ENCODE results near the gene ADAMTS12. TPM values are rescaled to one million over a fixed set of nuclear protein-coding genes. Genes with fewer than 3 reads are reported as not detected.
"Not testable (repeated sequence)": the region's sequence is repeated elsewhere in the genome, so short reads cannot be mapped to it uniquely, and the experiment has no call there.

The ADAMTS12 gene
- total RNA-seq, 1 donor from 2014 or later = 32.1 TPM

DNA sequence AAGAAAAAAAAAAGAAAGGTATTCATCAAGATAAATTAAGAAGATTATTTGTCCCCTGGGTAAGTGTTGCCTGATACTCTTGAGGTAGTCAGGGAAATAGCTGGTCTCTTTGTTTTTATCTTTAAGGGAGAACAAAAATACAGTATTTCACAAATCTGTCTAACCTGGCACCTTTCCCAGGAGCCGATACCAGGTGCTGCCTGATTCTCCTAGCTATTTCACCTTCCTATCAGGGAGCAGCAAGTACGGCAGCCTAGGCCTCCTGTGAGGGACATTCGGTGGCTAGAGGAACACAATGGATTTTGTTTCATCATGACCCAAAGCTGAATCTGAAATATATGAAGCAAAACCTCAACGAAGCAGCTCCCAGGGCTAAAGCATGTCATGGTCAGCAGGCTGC, 365.0 kb downstream of the ADAMTS12 start:
- no peak overlapping the region for H3K27ac Mint-ChIP-seq
- peaks cover 9% of the 10 kb centered on the region for H3K9me3 Mint-ChIP-seq
- DNase-seq (ENCODE audit: extremely low spot score, unreplicated experiment) = peak; percentile 32
- TF ChIP-seq, protein P1, sequence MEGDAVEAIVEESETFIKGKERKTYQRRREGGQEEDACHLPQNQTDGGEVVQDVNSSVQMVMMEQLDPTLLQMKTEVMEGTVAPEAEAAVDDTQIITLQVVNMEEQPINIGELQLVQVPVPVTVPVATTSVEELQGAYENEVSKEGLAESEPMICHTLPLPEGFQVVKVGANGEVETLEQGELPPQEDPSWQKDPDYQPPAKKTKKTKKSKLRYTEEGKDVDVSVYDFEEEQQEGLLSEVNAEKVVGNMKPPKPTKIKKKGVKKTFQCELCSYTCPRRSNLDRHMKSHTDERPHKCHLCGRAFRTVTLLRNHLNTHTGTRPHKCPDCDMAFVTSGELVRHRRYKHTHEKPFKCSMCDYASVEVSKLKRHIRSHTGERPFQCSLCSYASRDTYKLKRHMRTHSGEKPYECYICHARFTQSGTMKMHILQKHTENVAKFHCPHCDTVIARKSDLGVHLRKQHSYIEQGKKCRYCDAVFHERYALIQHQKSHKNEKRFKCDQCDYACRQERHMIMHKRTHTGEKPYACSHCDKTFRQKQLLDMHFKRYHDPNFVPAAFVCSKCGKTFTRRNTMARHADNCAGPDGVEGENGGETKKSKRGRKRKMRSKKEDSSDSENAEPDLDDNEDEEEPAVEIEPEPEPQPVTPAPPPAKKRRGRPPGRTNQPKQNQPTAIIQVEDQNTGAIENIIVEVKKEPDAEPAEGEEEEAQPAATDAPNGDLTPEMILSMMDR (conservative IDR thresholded peaks at IDR 0.05) = no peak
- H3K27me3 Mint-ChIP-seq = no peaks in the 10 kb centered on the region
- H3K4me3 Mint-ChIP-seq = no peak overlapping the region
- H3K4me1 Mint-ChIP-seq (ENCODE audit: unreplicated experiment) = peaks cover 22% of the 10 kb centered on the region
- H3K36me3 Mint-ChIP-seq = peaks cover 22% of the 10 kb centered on the region

DNA sequence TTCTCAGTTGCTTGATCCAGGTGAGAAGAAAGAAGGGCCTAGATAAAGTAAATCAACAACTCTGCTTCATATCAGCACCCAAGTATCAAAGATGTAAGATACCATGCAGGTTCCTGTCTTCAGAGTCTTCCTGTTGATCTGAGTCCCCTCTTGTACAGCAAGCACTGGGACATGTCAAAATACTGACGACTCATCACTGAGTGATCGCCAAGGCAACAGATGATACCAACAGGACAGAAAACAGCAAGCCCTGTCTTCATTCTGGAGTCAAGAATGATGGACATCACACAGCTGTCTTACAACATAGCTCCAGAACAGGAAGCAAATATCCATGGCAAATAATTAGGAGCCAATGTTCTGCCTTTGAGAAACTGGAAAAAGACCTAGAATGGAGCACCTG, 367.3 kb downstream of the ADAMTS12 start:
- H3K9me3 Mint-ChIP-seq = peaks cover 14% of the 10 kb centered on the region
- H3K4me1 Mint-ChIP-seq (ENCODE audit: unreplicated experiment) = peaks cover 22% of the 10 kb centered on the region
- H3K36me3 Mint-ChIP-seq = peaks cover 12% of the 10 kb centered on the region
- no peak for DNase-seq (ENCODE audit: extremely low spot score, unreplicated experiment)
- H3K27ac Mint-ChIP-seq = no peak overlapping the region
- no peaks in the 10 kb centered on the region for H3K27me3 Mint-ChIP-seq
- TF ChIP-seq, protein P1 (conservative IDR thresholded peaks at IDR 0.05) = no peak
- no peak overlapping the region for H3K4me3 Mint-ChIP-seq

- no peak for DNase-seq (ENCODE audit: extremely low spot score, unreplicated experiment)
- no peaks in the 10 kb centered on the region for H3K27me3 Mint-ChIP-seq
- H3K4me3 Mint-ChIP-seq = no peak overlapping the region
- H3K9me3 Mint-ChIP-seq = peaks cover 18% of the 10 kb centered on the region
- peaks cover 22% of the 10 kb centered on the region for H3K4me1 Mint-ChIP-seq (ENCODE audit: unreplicated experiment)
- H3K27ac Mint-ChIP-seq = no peak overlapping the region
- TF ChIP-seq, protein P1 (conservative IDR thresholded peaks at IDR 0.05) = no peak
- peaks cover 9% of the 10 kb centered on the region for H3K36me3 Mint-ChIP-seq
These were observed 368.5 kb downstream of the ADAMTS12 start for GRCh38 chr5:33523208-33523771.

DNA sequence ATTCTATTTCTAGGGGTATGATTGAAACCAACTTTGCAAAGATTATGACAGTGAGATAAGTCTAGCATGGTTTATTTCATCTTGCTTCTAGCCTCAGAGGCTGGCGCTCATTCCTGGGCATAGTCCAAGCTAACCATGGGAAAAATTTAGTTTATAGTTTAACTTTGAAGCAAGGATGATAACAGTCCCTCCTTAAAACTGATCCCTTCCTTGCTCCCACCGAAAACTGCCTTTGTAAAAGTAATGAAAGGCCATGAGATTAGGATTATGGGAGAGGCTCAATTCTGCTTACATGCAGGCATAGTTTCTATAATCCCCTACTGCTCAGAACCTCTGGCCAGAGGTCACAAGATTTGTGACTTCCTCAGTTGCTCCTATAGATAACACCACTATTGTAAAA, 375.4 kb downstream of the ADAMTS12 start:
- no peaks in the 10 kb centered on the region for H3K27me3 Mint-ChIP-seq
- TF ChIP-seq, protein P1 (conservative IDR thresholded peaks at IDR 0.05) = no peak

DNA sequence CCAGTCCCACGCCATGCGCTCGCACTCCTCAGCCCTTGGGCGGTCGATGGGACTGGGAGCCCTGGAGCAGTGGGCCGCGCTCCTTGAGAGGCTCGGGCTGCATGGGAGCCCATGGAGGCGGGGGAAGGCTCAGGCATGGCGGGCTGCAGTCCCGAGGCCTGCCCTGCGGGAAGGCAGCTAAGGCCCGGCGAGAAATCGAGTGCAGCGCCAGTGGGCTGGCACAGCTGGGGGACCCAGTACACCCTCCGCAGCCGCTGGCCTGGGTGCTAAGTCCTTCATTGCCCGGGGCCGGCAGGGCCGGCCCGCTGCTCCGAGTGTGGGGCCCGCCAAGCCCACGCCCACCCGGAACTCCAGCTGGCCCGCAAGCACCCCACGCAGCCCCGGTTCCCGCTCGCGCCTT, 376.4 kb downstream of the ADAMTS12 start:
- not testable (repeated sequence) for H3K4me1 Mint-ChIP-seq (ENCODE audit: unreplicated experiment); DNase-seq (ENCODE audit: extremely low spot score, unreplicated experiment); H3K27me3 Mint-ChIP-seq; H3K36me3 Mint-ChIP-seq; H3K27ac Mint-ChIP-seq; H3K4me3 Mint-ChIP-seq
- H3K9me3 Mint-ChIP-seq = peaks cover 11% of the 10 kb centered on the region

More for the DNA sequence above, 375.4 kb downstream of the ADAMTS12 start:
- DNase-seq (ENCODE audit: extremely low spot score, unreplicated experiment) = no peak
- H3K27ac Mint-ChIP-seq = no peak overlapping the region
- H3K36me3 Mint-ChIP-seq = no peaks in the 10 kb centered on the region
- no peaks in the 10 kb centered on the region for H3K4me1 Mint-ChIP-seq (ENCODE audit: unreplicated experiment)
- H3K9me3 Mint-ChIP-seq = peaks cover 11% of the 10 kb centered on the region
- H3K4me3 Mint-ChIP-seq = no peak overlapping the region

DNA sequence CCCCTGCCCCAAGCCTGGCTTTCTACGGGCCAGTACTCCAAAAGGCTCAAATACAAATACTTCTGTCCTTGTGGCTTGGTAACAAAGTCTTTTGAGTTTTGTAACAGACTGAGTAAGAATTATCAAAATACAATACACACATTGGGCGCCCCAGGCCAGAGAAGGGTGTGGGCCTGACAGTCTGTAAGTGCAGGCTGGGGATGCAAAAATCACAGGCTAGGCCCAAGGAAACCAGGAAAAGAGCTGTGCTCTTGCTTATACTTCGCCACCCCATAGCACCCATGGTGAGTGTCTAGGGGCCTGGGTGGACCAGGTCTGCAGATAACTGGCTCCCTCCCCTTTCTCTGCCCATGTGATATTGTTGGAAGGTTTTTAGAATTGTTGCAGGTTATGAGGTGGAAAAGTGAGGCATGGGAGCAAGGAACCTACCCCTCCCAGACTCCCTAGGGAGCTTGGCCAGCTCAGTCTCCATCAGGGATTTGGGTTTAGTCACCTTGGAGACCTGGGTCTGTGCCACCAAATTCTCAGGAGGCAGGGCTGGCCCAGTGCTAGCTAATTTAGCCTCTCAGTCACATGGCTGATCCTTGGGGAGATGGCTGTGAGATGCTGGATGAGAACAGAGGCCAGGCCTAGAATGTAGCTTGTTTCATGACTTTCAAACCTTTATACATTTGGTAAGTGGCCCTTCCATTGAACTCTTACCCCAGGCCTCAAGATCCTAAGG, 378.2 kb downstream of the ADAMTS12 start:
- H3K36me3 Mint-ChIP-seq = no peaks in the 10 kb centered on the region
- H3K9me3 Mint-ChIP-seq = peaks cover 4% of the 10 kb centered on the region
- no peak overlapping the region for H3K4me3 Mint-ChIP-seq
- no peaks in the 10 kb centered on the region for H3K4me1 Mint-ChIP-seq (ENCODE audit: unreplicated experiment)
- no peak for DNase-seq (ENCODE audit: extremely low spot score, unreplicated experiment)
- H3K27ac Mint-ChIP-seq = no peak overlapping the region
- TF ChIP-seq, protein P1 (conservative IDR thresholded peaks at IDR 0.05) = no peak
- H3K27me3 Mint-ChIP-seq = no peaks in the 10 kb centered on the region

All from type B pancreatic cell (in vitro differentiated cells).